ENCODE data around the gene PID1. TPM values are rescaled to one million over a fixed set of nuclear protein-coding genes. Genes with fewer than 3 reads are reported as not detected.

Gene PID1
- total RNA-seq, 2 experiments from 2014 or later = not detected

DNA sequence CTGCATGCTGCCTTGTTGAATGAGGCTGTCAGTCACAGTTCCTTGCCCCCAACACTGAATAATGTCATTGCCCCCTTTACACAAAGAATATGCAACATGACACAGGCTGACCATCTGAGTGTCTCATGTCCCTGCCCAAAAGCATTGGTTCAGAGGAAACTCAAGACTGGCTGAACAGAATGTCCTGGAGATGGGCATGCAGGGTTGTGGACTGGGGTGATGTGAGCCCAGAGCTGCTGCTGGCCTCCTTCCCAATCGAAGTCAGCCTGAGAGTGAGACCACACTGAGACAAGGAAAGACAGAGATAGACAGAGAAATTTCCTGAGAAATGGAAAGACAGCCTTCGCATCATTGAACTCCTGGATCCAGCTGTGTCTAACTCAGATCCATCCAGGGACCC is 110.1 kb downstream of the PID1 start:
- H3K36me3 ChIP-seq (ENCODE audit: insufficient read depth, low read length) = no peaks in the 10 kb centered on the region
- H3K4me3 ChIP-seq (ENCODE audit: low read depth, low read length, poor library complexity, severe bottlenecking) = no peak overlapping the region
- POLR2A ChIA-PET = no interaction called here
- CTCF ChIA-PET (ENCODE audit: unreplicated experiment) = no interaction called here
- TF ChIP-seq EZH2phosphoT487 (IDR thresholded peaks at IDR 0.05; ENCODE audit: borderline replicate concordance, low read depth, low read length) (no peak), CTCF (conservative IDR thresholded peaks at IDR 0.05; ENCODE audit: low read length) (no peak)
- H2AFZ ChIP-seq (ENCODE audit: low read length) = no peak overlapping the region
- H3K9me2 ChIP-seq (ENCODE audit: insufficient read depth, low read length) = no peaks in the 10 kb centered on the region
- no peaks in the 10 kb centered on the region for H4K20me1 ChIP-seq (ENCODE audit: insufficient read depth, low read length)
- BruUV-seq (replicated peaks) = no TSS peak
- H3K4me2 ChIP-seq (ENCODE audit: low read length) = no peak overlapping the region
- no peaks in the 10 kb centered on the region for H3K4me1 ChIP-seq (ENCODE audit: insufficient read depth, low read length, poor library complexity, severe bottlenecking)
- no peaks in the 10 kb centered on the region for H3K79me2 ChIP-seq (ENCODE audit: insufficient read depth, low read depth, low read length)
- no peak overlapping the region for H3K27ac ChIP-seq (ENCODE audit: low read depth, low read length, poor library complexity, severe bottlenecking)
- no peak for DNase-seq (ENCODE audit: low spot score)
- intact Hi-C loops (cut with micrococcal nuclease; ENCODE audit: unreplicated experiment) = no loop called here
- no peaks in the 10 kb centered on the region for H3K9me3 ChIP-seq (ENCODE audit: low read length)

DNA sequence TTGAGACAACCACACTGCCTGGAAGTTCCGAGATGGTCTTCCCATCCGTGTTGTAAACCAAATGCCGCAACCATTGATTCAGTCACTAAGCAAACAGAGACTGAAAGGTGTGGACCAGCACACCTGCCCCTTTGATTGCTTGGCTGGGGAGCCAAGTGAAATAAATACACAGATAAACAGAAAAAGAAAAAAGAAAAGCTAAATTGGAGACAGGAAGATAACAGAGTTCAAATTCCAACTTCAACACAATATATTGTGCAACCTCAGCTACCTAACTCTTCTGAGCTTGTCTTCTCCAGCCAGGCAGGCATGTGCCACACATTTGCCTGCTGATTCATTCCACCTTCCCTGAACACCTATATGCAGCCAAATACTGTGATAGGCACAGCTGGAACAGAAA is 110.9 kb downstream of the PID1 start:
- H3K9me3 ChIP-seq (ENCODE audit: low read length) = no peaks in the 10 kb centered on the region
- no peaks in the 10 kb centered on the region for H4K20me1 ChIP-seq (ENCODE audit: insufficient read depth, low read length)
- H3K36me3 ChIP-seq (ENCODE audit: insufficient read depth, low read length) = no peaks in the 10 kb centered on the region
- no peak overlapping the region for H2AFZ ChIP-seq (ENCODE audit: low read length)
- TF ChIP-seq CTCF (conservative IDR thresholded peaks at IDR 0.05; ENCODE audit: low read length) (no peak), EZH2phosphoT487 (IDR thresholded peaks at IDR 0.05; ENCODE audit: borderline replicate concordance, low read depth, low read length) (no peak)
- no TSS peak for BruUV-seq (replicated peaks)
- POLR2A ChIA-PET = no interaction called here
- H3K9me2 ChIP-seq (ENCODE audit: insufficient read depth, low read length) = no peaks in the 10 kb centered on the region
- H3K4me1 ChIP-seq (ENCODE audit: insufficient read depth, low read length, poor library complexity, severe bottlenecking) = no peaks in the 10 kb centered on the region
- intact Hi-C loops (cut with micrococcal nuclease; ENCODE audit: unreplicated experiment) = no loop called here
- DNase-seq (ENCODE audit: low spot score) = no peak
- CTCF ChIA-PET (ENCODE audit: unreplicated experiment) = no interaction called here
- no peak overlapping the region for H3K4me3 ChIP-seq (ENCODE audit: low read depth, low read length, poor library complexity, severe bottlenecking)
- H3K4me2 ChIP-seq (ENCODE audit: low read length) = no peak overlapping the region
- no peaks in the 10 kb centered on the region for H3K79me2 ChIP-seq (ENCODE audit: insufficient read depth, low read depth, low read length)
- no peak overlapping the region for H3K27ac ChIP-seq (ENCODE audit: low read depth, low read length, poor library complexity, severe bottlenecking)

GRCh38 chr2:229159405-229159804 is 111.7 kb downstream of the PID1 start:
- ChIA-PET POLR2A (no interaction called here), CTCF (ENCODE audit: unreplicated experiment) (no interaction called here)
- no peak overlapping the region for H3K27ac ChIP-seq (ENCODE audit: low read depth, low read length, poor library complexity, severe bottlenecking)

More at GRCh38 chr2:229159405-229159804, 111.7 kb downstream of the PID1 start:
- H3K4me3 ChIP-seq (ENCODE audit: low read depth, low read length, poor library complexity, severe bottlenecking) = no peak overlapping the region
- no peaks in the 10 kb centered on the region for H3K9me2 ChIP-seq (ENCODE audit: insufficient read depth, low read length)
- H3K4me2 ChIP-seq (ENCODE audit: low read length) = no peak overlapping the region
- no peaks in the 10 kb centered on the region for H3K9me3 ChIP-seq (ENCODE audit: low read length)
- no peak for TF ChIP-seq CTCF (conservative IDR thresholded peaks at IDR 0.05; ENCODE audit: low read length)
- TF ChIP-seq EZH2phosphoT487 (IDR thresholded peaks at IDR 0.05; ENCODE audit: borderline replicate concordance, low read depth, low read length) = no peak
- no peak for DNase-seq (ENCODE audit: low spot score)
- H3K36me3 ChIP-seq (ENCODE audit: insufficient read depth, low read length) = no peaks in the 10 kb centered on the region
- H4K20me1 ChIP-seq (ENCODE audit: insufficient read depth, low read length) = no peaks in the 10 kb centered on the region
- H3K79me2 ChIP-seq (ENCODE audit: insufficient read depth, low read depth, low read length) = no peaks in the 10 kb centered on the region
- H2AFZ ChIP-seq (ENCODE audit: low read length) = no peak overlapping the region
- intact Hi-C loops (cut with micrococcal nuclease; ENCODE audit: unreplicated experiment) = no loop called here
- no TSS peak for BruUV-seq (replicated peaks)
- no peaks in the 10 kb centered on the region for H3K4me1 ChIP-seq (ENCODE audit: insufficient read depth, low read length, poor library complexity, severe bottlenecking)

All from OCI-LY7 (cell line).